ENCODE measurements around the gene GLDN. TPM values are rescaled to one million over a fixed set of nuclear protein-coding genes. Genes with fewer than 3 reads are reported as not detected.

GLDN gene
- total and polyA plus RNA-seq, 2 of the 4 experiments (the other 2 are of a cell fraction), result under 0.01 TPM; not detected in 1

DNA sequence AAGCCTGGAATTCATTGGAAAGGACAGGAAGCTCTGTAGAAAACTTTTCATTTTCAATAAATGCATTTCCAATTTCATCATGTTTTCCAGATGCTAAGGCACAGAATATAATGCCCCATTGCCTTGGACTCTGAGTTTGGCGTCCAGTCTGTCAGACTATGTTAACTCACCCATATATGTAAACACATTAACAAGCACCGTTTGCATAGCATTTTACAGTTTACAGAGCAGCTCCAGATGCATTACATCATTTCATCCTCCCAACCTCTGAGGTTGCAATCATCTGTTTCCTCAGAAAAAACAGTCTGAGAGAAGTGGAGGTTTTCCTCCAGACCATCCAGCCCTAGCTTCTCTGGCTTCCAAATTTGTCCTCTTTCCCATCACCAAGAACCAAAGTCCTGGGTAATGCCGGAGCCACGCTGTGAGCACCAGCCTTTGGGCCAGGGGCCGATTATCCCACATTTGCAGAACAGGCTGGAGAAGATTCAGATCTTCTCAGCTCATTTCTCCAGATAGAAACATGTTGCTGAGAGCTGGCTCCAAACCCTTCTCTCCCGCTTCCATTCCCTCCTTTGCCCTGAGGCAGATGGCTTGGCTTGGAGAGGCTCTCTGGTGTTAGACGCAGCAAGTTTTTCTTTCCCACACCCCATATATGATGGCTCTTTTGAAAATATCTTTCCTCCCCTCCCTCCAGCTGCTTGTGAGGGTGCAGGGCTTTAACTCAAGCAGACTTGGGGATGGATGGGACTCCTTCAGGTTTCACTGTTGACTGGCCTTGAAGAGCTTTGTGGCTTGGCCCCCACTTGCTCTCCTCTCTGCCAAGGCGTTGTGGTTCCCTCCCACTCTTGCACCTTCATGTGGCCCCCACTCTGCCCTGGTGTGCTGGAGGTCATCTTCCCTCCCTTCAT lies 29.0 kb upstream of the GLDN start:
- H3K4me1 ChIP-seq (ENCODE audit: control insufficient read depth, insufficient read depth, low read length), result peaks cover 16% of the 10 kb centered on the region; the same call in 1 of the 2 replicates
- H3K9ac ChIP-seq (ENCODE audit: low read depth, low read length), result peak overlapping the region; percentile 29; the same call in 1 of the 2 replicates
- no peak overlapping the region for H2AFZ ChIP-seq (replicated peaks; ENCODE audit: low read length, poor library complexity)
- intact Hi-C loops (cut with micrococcal nuclease), result no loop called here
- H3K23ac ChIP-seq (ENCODE audit: low read depth, low read length), result no peak overlapping the region
- dilution Hi-C loops (cut with HindIII; ENCODE audit: low sequenced_read_pairs, unreplicated experiment), result no loop called here
- in situ Hi-C loops (cut with MboI; ENCODE audit: low sequenced_read_pairs), result no loop called here
- ChIA-PET POLR2A (ENCODE audit: unreplicated experiment) (no interaction called here), CTCF (interaction anchor here (0.7 to 1.5 kb wide), 2 partner anchors 11 to 524 kb away, joined by 3 to 4 read pairs; no protein-coding TSS in a partner anchor)
- 8% methylated on average over 2 of the region's 8 CpGs; no CpG with 5 or more reads in 1 of the 2 experiments for WGBS, 2 experiments (ENCODE audit: extremely low coverage in 2 of 2, insufficient read length in 1 of 2)
- H3K9me3 ChIP-seq (ENCODE audit: control insufficient read depth, insufficient read depth, low read length), result no peaks in the 10 kb centered on the region
- no peak overlapping the region for H2BK5ac ChIP-seq (ENCODE audit: low read depth, low read length, poor library complexity, severe bottlenecking)
- peak overlapping the region; percentile 81; the same call in 1 of the 2 replicates for H3K27ac ChIP-seq (ENCODE audit: insufficient read depth, low read length)
- H4K20me1 ChIP-seq (ENCODE audit: insufficient read depth, low read length), result no peaks in the 10 kb centered on the region
- no peak overlapping the region for H3K56ac ChIP-seq (ENCODE audit: extremely low read depth, insufficient read depth, low read length)
- peaks cover 7% of the 10 kb centered on the region for H3K27me3 ChIP-seq (ENCODE audit: control insufficient read depth, insufficient read depth, low read length)
- peak overlapping the region; percentile 11; the same call in 1 of the 2 replicates for H4K5ac ChIP-seq (ENCODE audit: low read depth, low read length)
- peak overlapping the region; percentile 14; the same call in 1 of the 2 replicates for H3K14ac ChIP-seq (replicated peaks; ENCODE audit: low read depth, low read length)
- no peak overlapping the region for H2AK5ac ChIP-seq (ENCODE audit: low read depth, low read length)
- no peaks in the 10 kb centered on the region for H3K9me1 ChIP-seq (ENCODE audit: insufficient read depth, low read length)
- peak overlapping the region; percentile 52; the same call in 1 of the 2 replicates for H3K4ac ChIP-seq (ENCODE audit: low read depth, low read length)
- BruUV-seq (replicated peaks), result no TSS peak
- H2BK120ac ChIP-seq (ENCODE audit: low read depth, low read length), result peak overlapping the region; percentile 27; the same call in 1 of the 2 replicates
- H3K4me2 ChIP-seq (ENCODE audit: low read depth, low read length), result peak overlapping the region; percentile 12; the same call in 1 of the 2 replicates
- no peak overlapping the region for H2AK9ac ChIP-seq (replicated peaks; ENCODE audit: low read depth, low read length, poor library complexity)
- no peak overlapping the region for H3K4me3 ChIP-seq (ENCODE audit: insufficient read depth, low read depth, low read length)
- H3K79me1 ChIP-seq (ENCODE audit: low read depth in 1 of 2, low read length in 2 of 2), result no peaks in the 10 kb centered on the region
- H4K8ac ChIP-seq (ENCODE audit: low read depth in 2 of 2, low read length in 2 of 2), result no peak overlapping the region; a peak in 1 of 4 replicates
- peak overlapping the region; percentile 28; the same call in 1 of the 2 replicates for H3K18ac ChIP-seq (ENCODE audit: low read depth, low read length)
- H2BK20ac ChIP-seq (ENCODE audit: low read depth, low read length), result peak overlapping the region; percentile 57
- DNase-seq (peak; percentile 71), ATAC-seq (ENCODE audit: low read depth) (peak; percentile 91)
- peak overlapping the region; percentile 12; the same call in 1 of the 2 replicates for H4K91ac ChIP-seq (ENCODE audit: insufficient read depth, low read depth, low read length)
- H3K36me3 ChIP-seq (ENCODE audit: control insufficient read depth, insufficient read depth, low read length), result no peaks in the 10 kb centered on the region
- H2BK15ac ChIP-seq (ENCODE audit: low read depth, low read length), result 0 out of 3 replicates have a peak overlapping the region, but pooled peaks have one; percentile 12
- TF ChIP-seq, protein P1, sequence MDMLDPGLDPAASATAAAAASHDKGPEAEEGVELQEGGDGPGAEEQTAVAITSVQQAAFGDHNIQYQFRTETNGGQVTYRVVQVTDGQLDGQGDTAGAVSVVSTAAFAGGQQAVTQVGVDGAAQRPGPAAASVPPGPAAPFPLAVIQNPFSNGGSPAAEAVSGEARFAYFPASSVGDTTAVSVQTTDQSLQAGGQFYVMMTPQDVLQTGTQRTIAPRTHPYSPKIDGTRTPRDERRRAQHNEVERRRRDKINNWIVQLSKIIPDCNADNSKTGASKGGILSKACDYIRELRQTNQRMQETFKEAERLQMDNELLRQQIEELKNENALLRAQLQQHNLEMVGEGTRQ (IDR thresholded peaks at IDR 0.05; ENCODE audit: low read depth, low read length), result no peak
- TF ChIP-seq, protein P2, sequence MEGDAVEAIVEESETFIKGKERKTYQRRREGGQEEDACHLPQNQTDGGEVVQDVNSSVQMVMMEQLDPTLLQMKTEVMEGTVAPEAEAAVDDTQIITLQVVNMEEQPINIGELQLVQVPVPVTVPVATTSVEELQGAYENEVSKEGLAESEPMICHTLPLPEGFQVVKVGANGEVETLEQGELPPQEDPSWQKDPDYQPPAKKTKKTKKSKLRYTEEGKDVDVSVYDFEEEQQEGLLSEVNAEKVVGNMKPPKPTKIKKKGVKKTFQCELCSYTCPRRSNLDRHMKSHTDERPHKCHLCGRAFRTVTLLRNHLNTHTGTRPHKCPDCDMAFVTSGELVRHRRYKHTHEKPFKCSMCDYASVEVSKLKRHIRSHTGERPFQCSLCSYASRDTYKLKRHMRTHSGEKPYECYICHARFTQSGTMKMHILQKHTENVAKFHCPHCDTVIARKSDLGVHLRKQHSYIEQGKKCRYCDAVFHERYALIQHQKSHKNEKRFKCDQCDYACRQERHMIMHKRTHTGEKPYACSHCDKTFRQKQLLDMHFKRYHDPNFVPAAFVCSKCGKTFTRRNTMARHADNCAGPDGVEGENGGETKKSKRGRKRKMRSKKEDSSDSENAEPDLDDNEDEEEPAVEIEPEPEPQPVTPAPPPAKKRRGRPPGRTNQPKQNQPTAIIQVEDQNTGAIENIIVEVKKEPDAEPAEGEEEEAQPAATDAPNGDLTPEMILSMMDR (conservative IDR thresholded peaks at IDR 0.05; ENCODE audit: low read depth, low read length), result no peak
- no peak for TF ChIP-seq RFX5 (IDR thresholded peaks at IDR 0.05; ENCODE audit: low read depth, low read length)
- TF ChIP-seq CHD1 (IDR thresholded peaks at IDR 0.05; ENCODE audit: low read depth, low read length), result no peak
- TF ChIP-seq CEBPB (IDR thresholded peaks at IDR 0.05; ENCODE audit: low read depth, low read length), result no peak
- TF ChIP-seq FOS (IDR thresholded peaks at IDR 0.05; ENCODE audit: low read depth, low read length), result no peak
- TF ChIP-seq, protein P3, sequence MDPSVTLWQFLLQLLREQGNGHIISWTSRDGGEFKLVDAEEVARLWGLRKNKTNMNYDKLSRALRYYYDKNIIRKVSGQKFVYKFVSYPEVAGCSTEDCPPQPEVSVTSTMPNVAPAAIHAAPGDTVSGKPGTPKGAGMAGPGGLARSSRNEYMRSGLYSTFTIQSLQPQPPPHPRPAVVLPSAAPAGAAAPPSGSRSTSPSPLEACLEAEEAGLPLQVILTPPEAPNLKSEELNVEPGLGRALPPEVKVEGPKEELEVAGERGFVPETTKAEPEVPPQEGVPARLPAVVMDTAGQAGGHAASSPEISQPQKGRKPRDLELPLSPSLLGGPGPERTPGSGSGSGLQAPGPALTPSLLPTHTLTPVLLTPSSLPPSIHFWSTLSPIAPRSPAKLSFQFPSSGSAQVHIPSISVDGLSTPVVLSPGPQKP (IDR thresholded peaks at IDR 0.05; ENCODE audit: borderline replicate concordance, low read depth, low read length), result no peak
- TF ChIP-seq RCOR1 (IDR thresholded peaks at IDR 0.05; ENCODE audit: insufficient replicate concordance, low read length), result no peak
- no peak for TF ChIP-seq BHLHE40 (IDR thresholded peaks at IDR 0.05; ENCODE audit: low read depth, low read length)
- no peak for TF ChIP-seq RAD21 (IDR thresholded peaks at IDR 0.05; ENCODE audit: low read length)
- no peak for TF ChIP-seq MXI1 (IDR thresholded peaks at IDR 0.05; ENCODE audit: borderline replicate concordance, low read depth, low read length)
- TF ChIP-seq MAFK (IDR thresholded peaks at IDR 0.05; ENCODE audit: low read depth, low read length), result no peak
- TF ChIP-seq SMC3 (IDR thresholded peaks at IDR 0.05; ENCODE audit: low read depth, low read length), result no peak
